H1 (cell line): ENCODE data around the gene UBXN11. TPM values are rescaled to one million over a fixed set of nuclear protein-coding genes. Genes with fewer than 3 reads are reported as not detected.

Source experiments
- RAD21 ChIP-seq, 2 experiments: IDR thresholded peaks in 1 of 2; conservative IDR thresholded peaks in 1 of 2; 2 replicates each; pipeline ENCODE4 v1.6.1; 2011; ENCODE audit warnings: low read depth in 2 of 2, low read length in 2 of 2, improper control_type of control experiment in 1 of 2, inconsistent platforms in 1 of 2, mild to moderate bottlenecking in 1 of 2, moderate library complexity in 1 of 2
- polyA plus RNA-seq, 7 experiments: library from polyadenylated mRNA; depleted of rRNA in 3 of 7; stranded (reverse) in 5 of 7; unstranded in 2 of 7; fragments of >200 nt in 5 of 7; fragments of 200-250 nt in 2 of 7; gene quantifications; 1 replicate in 5 of 7; 2 replicates in 1 of 7; 4 replicates in 1 of 7; pipeline versions ENCODE4 v1.2.1 to v1.2.3, GENCODE V29; 2011 to 2013; ENCODE audit warnings: missing spikeins in 2 of 7, mixed read lengths in 2 of 7
- total RNA-seq: library from RNA; stranded (reverse); fragmentation: NEBNext Ultra II Directional; extraction: Animal tissue kit (Norgen Biotek cat#: 25700); gene quantifications from 2 replicates; pipeline ENCODE4 v1.2.1, GENCODE V29; 2021

Gene UBXN11
- total and polyA plus RNA-seq, 2 of the 8 experiments (the other 6 are each of a cell fraction or from before 2014, with no cell fraction given): 6.3 to 10.4 TPM

DNA sequence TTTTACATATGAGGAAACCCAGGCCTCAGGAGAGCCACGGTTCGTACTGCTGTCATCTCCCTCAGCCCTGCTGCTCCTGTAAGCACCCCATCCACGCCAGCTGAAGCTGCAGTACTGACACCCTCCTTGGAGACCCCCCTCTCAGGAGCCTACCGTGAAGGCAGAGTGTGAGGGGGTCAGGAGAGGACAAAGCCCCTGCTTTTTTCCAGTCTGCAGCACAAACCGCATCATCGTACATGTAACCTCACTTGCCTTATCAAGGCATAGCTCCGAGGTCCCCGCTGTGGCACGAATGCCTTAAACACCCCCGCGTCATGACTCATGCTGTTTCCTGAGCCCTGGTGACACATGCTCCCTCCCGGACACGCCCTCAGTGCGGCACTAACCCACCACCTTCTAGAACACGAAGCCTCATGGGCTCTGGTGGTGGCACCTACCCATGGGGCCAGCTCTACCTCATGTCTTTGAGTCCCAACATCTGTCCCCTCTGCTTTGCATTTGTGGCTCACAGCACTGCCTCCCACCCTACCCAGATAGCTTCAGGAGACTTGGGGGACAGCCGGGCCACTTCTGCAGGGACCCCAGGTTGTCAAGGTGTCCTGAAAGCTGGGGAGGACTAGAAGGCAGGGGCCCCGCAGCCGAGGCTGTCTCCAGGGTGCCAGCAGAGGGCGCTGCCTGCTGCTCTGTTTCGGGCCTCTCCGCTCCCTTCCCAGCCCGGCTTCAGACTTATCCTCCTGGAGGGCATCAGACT, 21.7 kb downstream of the UBXN11 start (continued):
- peak; percentile 89 to 91 for TF ChIP-seq RAD21 (IDR thresholded peaks at IDR 0.05 in 1 of 2, conservative IDR thresholded peaks at IDR 0.05 in 1 of 2; ENCODE audit: low read depth in 2 of 2, low read length in 2 of 2)
